HUES6 (cell line): ENCODE measurements around the gene GALNT12.

ENCODE experiments used
- H3K27ac ChIP-seq: 2 replicates; pipeline ENCODE4 v1.7.0; 2013; ENCODE audit warnings: low read depth, mild to moderate bottlenecking, low read length, inconsistent platforms
- H3K27me3 ChIP-seq: 2 replicates; pipeline ENCODE4 v1.6.1; 2013; ENCODE audit warnings: low read length; ENCODE audit not compliant: control insufficient read depth, insufficient read depth
- H3K36me3 ChIP-seq: 2 replicates; pipeline ENCODE4 v1.6.1; 2013; ENCODE audit warnings: low read length; ENCODE audit not compliant: control insufficient read depth, insufficient read depth
- H3K4me1 ChIP-seq: 2 replicates; pipeline ENCODE4 v1.6.1; 2013; ENCODE audit warnings: low read length; ENCODE audit not compliant: control insufficient read depth, insufficient read depth
- H3K4me3 ChIP-seq: 2 replicates; pipeline ENCODE4 v1.5.1; 2013; ENCODE audit warnings: low read depth, low read length
- H3K9ac ChIP-seq: one replicate; pipeline ENCODE4 v1.6.1; 2013; ENCODE audit warnings: mild to moderate bottlenecking, low read length
- H3K9me3 ChIP-seq: 2 replicates; pipeline ENCODE4 v1.6.1; 2013; ENCODE audit warnings: low read depth, low read length; ENCODE audit not compliant: control insufficient read depth, insufficient read depth

Gene GALNT12

GRCh38 chr9:98896632-98897031 lies 89.2 kb downstream of the GALNT12 start:
- Histone ChIP-seq H3K36me3 (no peaks in the 10 kb centered on the region), H3K9ac (no peak overlapping the region), H3K4me1 (no peaks in the 10 kb centered on the region), H3K27me3 (no peaks in the 10 kb centered on the region), H3K9me3 (0 out of 2 replicates have a peak, but pooled peaks cover 7% of the 10 kb centered on the region), H3K4me3 (no peak overlapping the region), H3K27ac (no peak overlapping the region)

DNA sequence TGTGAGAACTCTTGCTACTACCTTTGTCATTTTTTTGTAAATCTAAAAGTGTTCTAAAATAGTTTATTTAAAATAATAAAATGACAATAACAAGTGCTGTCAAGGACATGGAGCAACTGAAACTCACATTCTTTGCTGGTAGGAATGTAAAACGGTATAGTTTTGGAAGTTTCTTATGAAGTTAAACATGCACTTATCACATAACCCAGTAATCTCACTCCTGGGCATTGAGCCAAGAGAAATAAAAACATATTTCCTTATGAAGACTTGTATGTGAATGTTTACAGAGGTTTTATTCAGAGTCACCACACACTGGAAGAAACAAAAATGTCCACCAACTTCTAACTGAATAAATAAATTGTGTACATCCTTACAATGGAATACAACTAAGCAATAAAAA lies 90.3 kb downstream of the GALNT12 start:
- H3K4me1 ChIP-seq: no peaks in the 10 kb centered on the region
- no peak overlapping the region for H3K4me3 ChIP-seq
- H3K9me3 ChIP-seq: 0 out of 2 replicates have a peak, but pooled peaks cover 7% of the 10 kb centered on the region
- H3K36me3 ChIP-seq: no peaks in the 10 kb centered on the region
- H3K27ac ChIP-seq: no peak overlapping the region
- no peaks in the 10 kb centered on the region for H3K27me3 ChIP-seq
- H3K9ac ChIP-seq: no peak overlapping the region

DNA sequence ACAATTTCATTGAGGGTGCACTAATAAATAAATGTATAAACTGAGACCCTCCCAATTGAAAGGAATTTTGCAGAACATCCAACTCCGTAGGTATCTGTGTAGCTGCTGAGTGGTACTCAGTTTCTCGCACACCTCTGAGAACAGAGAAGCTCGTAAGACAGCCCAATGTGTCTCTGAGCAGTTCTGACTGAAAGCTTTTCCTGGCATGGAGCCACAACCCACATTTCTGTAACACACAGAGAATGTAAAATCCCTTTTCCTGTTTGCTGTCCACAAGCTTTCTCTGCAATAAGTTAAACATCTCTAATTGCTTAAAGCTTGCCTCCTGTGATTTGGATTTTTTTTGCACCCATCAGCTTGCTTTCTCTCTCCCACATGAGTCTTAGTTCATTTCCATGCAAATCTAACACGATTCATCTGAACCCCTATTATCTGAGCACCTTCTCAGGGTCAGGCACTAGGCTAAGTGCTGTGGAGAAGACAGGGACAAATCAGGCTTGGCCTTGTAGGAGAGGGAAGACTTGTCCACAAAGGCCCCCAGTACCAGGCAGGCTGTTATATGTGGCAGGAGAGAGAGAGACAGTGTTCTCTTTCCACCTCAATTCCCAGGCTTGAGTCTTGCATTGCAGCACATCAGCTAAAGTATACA lies 92.1 kb downstream of the GALNT12 start:
- no peak overlapping the region for H3K4me3 ChIP-seq
- H3K36me3 ChIP-seq: no peaks in the 10 kb centered on the region
- no peaks in the 10 kb centered on the region for H3K27me3 ChIP-seq
- 0 out of 2 replicates have a peak, but pooled peaks cover 7% of the 10 kb centered on the region for H3K9me3 ChIP-seq
- no peak overlapping the region for H3K9ac ChIP-seq
- H3K4me1 ChIP-seq: no peaks in the 10 kb centered on the region
- H3K27ac ChIP-seq: no peak overlapping the region
